Stimulated activated naive B cell treated with anti-CD40 and anti-IgM and Interleukin-4, amounts not matched to agents 10 μg/mL and 1 μg/mL and 100 μg/mL, for 72 hours (primary cell): ENCODE results near the gene MFSD12.
"Not testable (repeated sequence)": the region's sequence is repeated elsewhere in the genome, so short reads cannot be mapped to it uniquely, and the experiment has no call there.

Source experiments
- ATAC-seq, 2 donors: fragments of 150-1000 bp; cut with Tn5 transposase; replicated peaks; 2 replicates each; pipeline ENCODE4 v1.10.0; 2021; ENCODE audit warnings: moderate library complexity in 1 of 2
- DNase-seq: peaks from one replicate; pipeline ENCODE4 v3.0.0; 2021
- H3K27ac Mint-ChIP-seq: one replicate; pipeline ENCODE4 v1.8.0; 2022; ENCODE audit warnings: mild to moderate bottlenecking, mixed read lengths
- H3K27me3 Mint-ChIP-seq, 2 donors: one replicate each; pipeline ENCODE4 v1.8.0; 2022; ENCODE audit warnings: mixed read lengths in 2 of 2
- H3K36me3 Mint-ChIP-seq, 2 donors: one replicate each; pipeline ENCODE4 v1.8.0; 2022; ENCODE audit warnings: mixed read lengths in 2 of 2, mild to moderate bottlenecking in 1 of 2
- H3K4me1 Mint-ChIP-seq, 2 donors: one replicate each; pipeline ENCODE4 v1.8.0; 2022; ENCODE audit warnings: mixed read lengths in 2 of 2, mild to moderate bottlenecking in 1 of 2
- H3K4me3 Mint-ChIP-seq, 2 donors: one replicate each; pipeline ENCODE4 v1.8.0; 2022; ENCODE audit warnings: mild to moderate bottlenecking in 2 of 2, mixed read lengths in 2 of 2, moderate library complexity in 1 of 2
- H3K9me3 Mint-ChIP-seq, 2 donors: one replicate each; pipeline ENCODE4 v1.8.0; 2022; ENCODE audit warnings: mixed read lengths in 2 of 2, mild to moderate bottlenecking in 1 of 2

MFSD12 gene

DNA sequence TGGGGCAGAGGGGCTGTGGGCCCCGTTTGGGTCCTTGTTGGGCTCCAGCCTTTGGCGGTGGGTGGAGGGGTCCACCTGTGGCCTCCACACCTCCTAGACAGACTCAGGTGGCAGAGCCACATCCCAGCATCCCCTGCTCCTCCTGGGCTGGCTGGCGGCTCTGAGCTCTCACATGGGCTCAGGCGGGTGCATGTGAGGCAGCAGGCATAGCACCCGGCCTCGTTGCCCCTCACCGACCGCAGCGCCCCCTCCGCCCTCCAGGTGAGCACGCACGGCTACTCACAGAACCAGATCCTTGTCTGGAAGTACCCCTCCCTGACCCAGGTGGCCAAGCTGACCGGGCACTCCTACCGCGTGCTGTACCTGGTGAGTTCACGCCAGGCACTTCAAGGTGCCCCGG lies 24.4 kb downstream of the MFSD12 start:
- H3K27me3 Mint-ChIP-seq, result no peaks in the 10 kb centered on the region
- H3K36me3 Mint-ChIP-seq, result peaks cover 40 to 48% of the 10 kb centered on the region in 2 donors
- no peak overlapping the region for H3K4me3 Mint-ChIP-seq
- ATAC-seq (no peak), DNase-seq (no peak)
- H3K27ac Mint-ChIP-seq, result no peak overlapping the region
- peaks cover 8 to 10% of the 10 kb centered on the region in 2 donors for H3K4me1 Mint-ChIP-seq
- no peaks in the 10 kb centered on the region for H3K9me3 Mint-ChIP-seq

GRCh38 chr19:3532154-3532786 lies 25.1 kb downstream of the MFSD12 start:
- no peaks in the 10 kb centered on the region for H3K27me3 Mint-ChIP-seq
- ATAC-seq (no peak), DNase-seq (no peak)
- no peaks in the 10 kb centered on the region for H3K9me3 Mint-ChIP-seq
- H3K27ac Mint-ChIP-seq, result peak overlapping the region; percentile 84
- peaks cover 2% of the 10 kb centered on the region in 2 donors for H3K4me1 Mint-ChIP-seq
- peaks cover 34 to 41% of the 10 kb centered on the region in 2 donors for H3K36me3 Mint-ChIP-seq
- H3K4me3 Mint-ChIP-seq, result no peak overlapping the region

GRCh38 chr19:3531716-3532115 lies 25.7 kb downstream of the MFSD12 start:
- Mint-ChIP-seq H3K27ac (no peak overlapping the region), H3K4me1 (peaks cover 0 to 2% of the 10 kb centered on the region in 2 donors), H3K36me3 (peaks cover 37 to 42% of the 10 kb centered on the region in 2 donors), H3K9me3 (no peaks in the 10 kb centered on the region), H3K27me3 (no peaks in the 10 kb centered on the region), H3K4me3 (no peak overlapping the region)
- no peak for ATAC-seq
- no peak for DNase-seq

- Mint-ChIP-seq H3K27ac (no peak overlapping the region), H3K27me3 (no peaks in the 10 kb centered on the region), H3K4me3 (no peak overlapping the region), H3K9me3 (no peaks in the 10 kb centered on the region), H3K36me3 (peaks cover 32 to 36% of the 10 kb centered on the region in 2 donors), H3K4me1 (no peaks in the 10 kb centered on the region)
- ATAC-seq, result no peak
- DNase-seq, result no peak
These were observed 27.0 kb downstream of the MFSD12 start for GRCh38 chr19:3530389-3530788.

- H3K4me3 Mint-ChIP-seq, H3K27me3 Mint-ChIP-seq, H3K4me1 Mint-ChIP-seq, H3K27ac Mint-ChIP-seq, DNase-seq, ATAC-seq, H3K9me3 Mint-ChIP-seq: not testable (repeated sequence)
- H3K36me3 Mint-ChIP-seq, result peaks cover 27 to 31% of the 10 kb centered on the region in 2 donors
These were observed 28.1 kb downstream of the MFSD12 start for GRCh38 chr19:3529299-3529698.

GRCh38 chr19:3528539-3529211 lies 28.7 kb downstream of the MFSD12 start:
- no peak for DNase-seq
- no peaks in the 10 kb centered on the region for H3K27me3 Mint-ChIP-seq
- no peak for ATAC-seq
- H3K27ac Mint-ChIP-seq, result no peak overlapping the region
- no peak overlapping the region for H3K4me3 Mint-ChIP-seq
- H3K36me3 Mint-ChIP-seq, result peaks cover 32 to 34% of the 10 kb centered on the region in 2 donors
- no peaks in the 10 kb centered on the region for H3K9me3 Mint-ChIP-seq
- no peaks in the 10 kb centered on the region for H3K4me1 Mint-ChIP-seq

DNA sequence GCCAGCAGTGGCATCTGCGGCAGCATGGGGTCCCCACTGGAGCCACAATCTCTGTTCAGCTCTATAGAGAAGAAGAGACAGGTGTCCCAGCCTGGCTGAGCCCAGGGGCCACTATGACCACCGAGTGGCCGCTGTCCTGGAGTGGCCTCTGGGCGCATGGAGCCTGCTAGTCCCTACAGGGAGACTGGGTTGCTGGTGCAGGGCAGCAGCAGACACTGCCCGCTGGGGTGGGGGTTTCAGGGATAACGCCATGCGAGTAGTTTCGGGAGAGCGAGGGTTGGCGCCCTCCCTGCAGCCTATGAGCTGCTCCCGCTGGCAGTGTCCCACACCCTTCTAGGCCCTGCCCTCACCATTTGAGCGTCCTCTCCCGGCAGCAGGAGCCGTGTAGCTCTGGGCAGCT lies 29.3 kb downstream of the MFSD12 start:
- no peak for ATAC-seq
- peaks cover 31 to 34% of the 10 kb centered on the region in 2 donors for H3K36me3 Mint-ChIP-seq
- no peaks in the 10 kb centered on the region for H3K4me1 Mint-ChIP-seq
- no peaks in the 10 kb centered on the region for H3K9me3 Mint-ChIP-seq
- H3K27me3 Mint-ChIP-seq, result no peaks in the 10 kb centered on the region
- no peak overlapping the region for H3K27ac Mint-ChIP-seq
- no peak for DNase-seq
- H3K4me3 Mint-ChIP-seq, result no peak overlapping the region

GRCh38 chr19:3527238-3527910 lies 30.0 kb downstream of the MFSD12 start:
- no peaks in the 10 kb centered on the region for H3K9me3 Mint-ChIP-seq
- H3K4me3 Mint-ChIP-seq, result no peak overlapping the region
- H3K27ac Mint-ChIP-seq, result no peak overlapping the region
- no peaks in the 10 kb centered on the region for H3K4me1 Mint-ChIP-seq
- H3K36me3 Mint-ChIP-seq, result peaks cover 27 to 31% of the 10 kb centered on the region in 2 donors
- no peak for ATAC-seq
- no peak for DNase-seq
- H3K27me3 Mint-ChIP-seq, result no peaks in the 10 kb centered on the region

DNA sequence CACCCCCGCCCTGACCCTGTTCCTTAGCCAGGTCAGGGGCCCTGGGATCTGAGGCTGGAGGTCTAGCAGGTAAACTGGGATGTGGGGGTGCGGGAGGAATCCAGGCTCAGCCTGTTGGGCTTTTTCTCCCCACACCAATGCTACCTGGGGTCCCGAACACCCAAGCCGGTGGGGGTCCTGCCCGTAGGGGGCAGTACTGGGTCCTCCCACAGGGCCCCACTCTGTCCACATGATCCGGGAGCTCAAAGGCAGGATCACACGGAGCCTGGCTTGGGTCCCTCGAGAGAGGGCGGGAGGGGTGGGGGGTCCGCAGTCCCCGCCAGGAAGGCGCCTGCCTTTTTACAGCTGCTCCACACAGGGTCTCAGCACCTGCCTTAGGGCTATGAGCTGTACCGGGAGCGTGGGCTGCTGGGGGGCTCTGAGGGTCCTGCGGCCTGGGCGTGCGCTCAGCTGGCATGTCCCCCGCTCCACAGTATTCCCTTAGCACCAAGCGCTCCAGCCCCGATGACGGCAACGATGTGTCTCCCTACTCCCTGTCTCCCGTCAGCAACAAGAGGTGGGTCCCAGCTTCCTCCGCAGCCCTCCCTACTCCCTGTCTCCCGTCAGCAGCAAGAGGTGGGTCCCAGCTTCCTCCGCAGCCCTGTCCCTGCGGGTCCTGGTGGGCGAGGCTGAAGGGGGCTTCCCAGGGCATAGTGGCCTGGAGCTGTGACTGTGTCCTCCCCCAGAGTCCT lies 30.7 kb downstream of the MFSD12 start:
- Mint-ChIP-seq H3K4me3 (no peak overlapping the region), H3K36me3 (peaks cover 31 to 32% of the 10 kb centered on the region in 2 donors), H3K9me3 (no peaks in the 10 kb centered on the region), H3K27ac (no peak overlapping the region), H3K4me1 (peaks cover 0 to 5% of the 10 kb centered on the region in 2 donors), H3K27me3 (no peaks in the 10 kb centered on the region)
- DNase-seq (no peak), ATAC-seq (no peak)

DNA sequence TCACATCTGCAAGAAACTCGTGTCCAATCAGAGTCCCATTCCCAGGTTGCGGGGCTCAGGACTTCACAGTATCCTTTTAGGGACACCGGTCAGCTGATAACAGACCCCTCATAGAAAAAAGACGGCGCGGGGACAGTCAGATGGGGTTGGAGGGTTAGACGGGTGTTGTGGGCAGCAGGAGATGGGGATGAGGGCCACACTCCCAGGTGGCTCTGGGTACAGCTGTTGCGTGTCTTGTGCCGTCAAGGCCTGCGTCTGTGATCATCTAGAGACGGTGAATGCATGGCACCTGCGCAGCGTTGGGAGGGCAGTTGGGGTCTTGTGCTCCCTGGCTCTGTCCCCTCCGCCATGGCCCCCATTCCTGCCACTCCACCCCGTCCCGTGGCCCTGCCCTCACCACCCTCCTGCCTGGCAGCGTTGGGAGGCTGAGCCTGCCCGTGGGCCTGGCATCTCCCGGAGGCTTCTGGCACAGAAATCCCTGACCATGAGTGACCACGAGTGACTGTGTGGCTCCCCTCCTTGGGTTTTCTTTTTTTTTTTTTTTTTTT lies 32.4 kb downstream of the MFSD12 start:
- no peak for DNase-seq
- Mint-ChIP-seq H3K4me1 (peaks cover 7 to 13% of the 10 kb centered on the region in 2 donors), H3K36me3 (peaks cover 31 to 32% of the 10 kb centered on the region in 2 donors), H3K27ac (no peak overlapping the region), H3K27me3 (no peaks in the 10 kb centered on the region), H3K4me3 (no peak overlapping the region), H3K9me3 (no peaks in the 10 kb centered on the region)
- ATAC-seq, result no peak

DNA sequence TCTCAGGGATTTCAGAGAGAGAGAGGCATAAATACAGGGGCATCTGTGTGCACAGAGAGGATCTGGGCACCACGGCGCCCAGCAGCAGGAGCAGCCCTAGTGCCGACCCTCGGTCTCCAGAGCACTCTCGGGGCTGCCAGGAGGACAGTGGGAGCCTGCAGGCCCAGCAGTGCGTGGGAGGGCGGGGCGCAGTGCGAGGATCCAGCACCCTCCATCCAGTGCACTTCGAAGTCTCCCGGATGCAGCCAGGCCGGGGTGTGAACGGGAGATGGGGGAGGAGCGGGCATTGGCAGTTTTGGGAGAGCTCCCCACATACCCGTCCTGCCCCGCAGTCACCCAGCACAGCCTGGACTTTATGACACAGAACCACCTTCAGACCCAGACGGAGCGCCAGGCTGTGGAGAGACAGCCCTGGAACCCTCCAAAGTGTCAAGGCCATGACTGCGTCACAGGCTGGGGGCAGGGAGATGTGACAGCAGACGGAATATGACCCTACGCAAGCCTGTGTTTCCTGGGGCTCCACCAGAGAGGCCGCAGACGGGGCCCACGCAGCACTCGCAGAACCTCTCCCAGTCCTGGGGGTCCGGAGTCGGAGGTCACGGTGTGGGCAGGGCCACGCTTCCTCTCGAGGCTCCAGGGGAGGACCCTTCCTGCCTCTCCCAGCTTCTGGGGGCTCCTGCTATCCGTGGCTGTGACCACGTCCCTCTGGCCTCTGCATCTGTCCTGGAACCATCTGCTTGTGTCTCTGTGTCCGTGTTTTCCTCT lies 33.1 kb downstream of the MFSD12 start:
- Mint-ChIP-seq H3K27ac (no peak overlapping the region), H3K36me3 (peaks cover 35 to 36% of the 10 kb centered on the region in 2 donors), H3K4me3 (no peak overlapping the region), H3K27me3 (no peaks in the 10 kb centered on the region), H3K4me1 (peaks cover 12 to 19% of the 10 kb centered on the region in 2 donors), H3K9me3 (no peaks in the 10 kb centered on the region)
- ATAC-seq, result no peak
- no peak for DNase-seq

DNA sequence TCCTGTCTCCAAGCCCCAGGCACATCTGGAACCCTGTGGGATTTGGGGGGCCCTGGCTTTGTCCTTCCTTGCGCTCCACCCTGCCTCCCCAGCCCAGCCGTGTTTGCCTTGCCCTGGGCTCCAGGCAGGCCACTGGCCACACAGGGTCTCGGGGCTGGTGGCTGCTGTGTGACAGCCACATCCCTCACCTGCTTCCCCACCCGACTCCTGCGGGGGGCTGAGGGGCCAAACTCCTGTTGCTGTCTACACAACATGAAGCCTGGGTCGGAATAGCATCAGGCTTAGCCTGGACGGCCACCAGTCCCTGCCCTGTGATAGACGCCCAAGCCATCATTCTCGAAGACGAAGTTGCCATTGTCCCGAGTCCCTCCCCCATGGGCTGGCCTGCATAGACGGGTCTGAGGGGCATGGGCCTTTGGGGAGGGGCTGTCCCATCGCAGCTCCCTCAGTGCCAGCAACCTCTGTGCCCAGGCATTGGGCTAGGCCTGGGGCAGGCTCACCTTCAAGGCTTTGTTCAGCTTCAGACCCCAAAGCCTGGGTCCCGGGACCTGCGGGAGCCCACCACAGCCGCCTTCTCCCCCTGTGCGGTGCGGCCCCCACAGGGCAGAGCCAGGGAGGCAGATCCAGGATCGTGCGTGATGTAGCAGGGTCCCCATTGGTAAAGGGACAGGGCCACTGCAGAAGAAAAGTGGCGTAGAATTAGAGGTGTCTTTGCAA lies 33.9 kb downstream of the MFSD12 start:
- Mint-ChIP-seq H3K27me3 (no peaks in the 10 kb centered on the region), H3K9me3 (no peaks in the 10 kb centered on the region), H3K4me3 (no peak overlapping the region), H3K36me3 (peaks cover 35 to 36% of the 10 kb centered on the region in 2 donors), H3K27ac (no peak overlapping the region), H3K4me1 (peaks cover 16 to 19% of the 10 kb centered on the region in 2 donors)
- no peak for DNase-seq
- no peak for ATAC-seq
